ENCODE measurements around the gene FAIM2. TPM values are rescaled to one million over a fixed set of nuclear protein-coding genes. Genes with fewer than 3 reads are reported as not detected.

FAIM2 gene
- total RNA-seq (10 to 100 TPM in 1 of 7 donors, 1 to 10 TPM in 4, under 1 TPM in 2; under 0.01 to 19.3 (median 2.4) TPM), polyA plus RNA-seq (1 to 10 TPM; 1.0 to 7.1 TPM)
- long read RNA-seq, donor 1, full-length matches to known transcripts, result 2 of 2 reads
- long read RNA-seq, donor 1, partial matches to known transcripts, result 0 of 2 reads
- long read RNA-seq, donor 1, other reads (novel, unspliced or antisense), result 0 of 2 reads
- long read RNA-seq, donor 2, full-length matches to known transcripts, result 3 of 3 reads
- long read RNA-seq, donor 2, partial matches to known transcripts, result 0 of 3 reads
- long read RNA-seq, donor 2, other reads (novel, unspliced or antisense), result 0 of 3 reads
- long read RNA-seq, donor 3, full-length matches to known transcripts, result 3 of 5 reads
- long read RNA-seq, donor 3, partial matches to known transcripts, result 0 of 5 reads
- long read RNA-seq, donor 3, other reads (novel, unspliced or antisense), result 2 of 5 reads

DNA sequence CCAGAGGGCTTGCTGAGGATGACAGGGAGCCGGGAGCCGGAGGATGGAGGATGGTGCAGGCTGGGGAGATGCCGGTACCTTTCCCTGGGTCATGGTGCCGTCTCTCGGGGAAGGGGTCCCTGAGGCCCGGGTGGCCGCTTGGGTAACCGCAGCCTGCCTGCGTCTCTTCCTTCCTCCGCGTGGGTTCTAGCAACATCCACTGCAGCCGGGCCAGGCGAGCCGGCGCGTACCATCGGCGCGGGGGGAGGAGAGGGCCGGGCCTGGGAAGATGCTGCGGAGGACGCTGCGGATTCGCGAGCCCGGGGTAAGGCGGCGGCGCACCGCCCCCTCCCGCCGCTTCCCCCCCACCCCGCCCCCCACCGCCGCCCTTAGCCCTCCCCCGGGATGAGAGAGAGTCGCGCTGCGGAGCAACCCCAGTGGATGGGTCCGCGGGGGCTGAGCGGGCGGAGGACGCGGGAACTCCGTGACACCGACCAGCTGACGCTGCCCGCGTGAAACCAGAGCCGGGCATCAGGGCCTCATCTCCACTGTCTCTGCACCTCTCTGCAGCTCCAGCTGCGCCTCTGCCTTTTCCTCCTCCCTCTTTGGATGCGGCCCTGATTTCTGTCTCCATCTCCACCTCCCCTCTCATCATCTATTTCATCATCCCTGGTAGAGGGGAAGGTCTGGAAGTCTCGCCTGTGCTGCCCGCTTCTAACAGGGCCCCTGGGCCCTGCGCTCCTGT, at the start of gene FAIM2:
Gene FAIM2 (minus strand): TSS at position 201 of the 724 bp plus-strand sequence. CDS start 108 bp downstream, at position 93.
- TF ChIP-seq POLR2A (IDR thresholded peaks at IDR 0.05), result no peak
- no peak for TF ChIP-seq EP300 (IDR thresholded peaks at IDR 0.05)
- TF ChIP-seq, protein P1, sequence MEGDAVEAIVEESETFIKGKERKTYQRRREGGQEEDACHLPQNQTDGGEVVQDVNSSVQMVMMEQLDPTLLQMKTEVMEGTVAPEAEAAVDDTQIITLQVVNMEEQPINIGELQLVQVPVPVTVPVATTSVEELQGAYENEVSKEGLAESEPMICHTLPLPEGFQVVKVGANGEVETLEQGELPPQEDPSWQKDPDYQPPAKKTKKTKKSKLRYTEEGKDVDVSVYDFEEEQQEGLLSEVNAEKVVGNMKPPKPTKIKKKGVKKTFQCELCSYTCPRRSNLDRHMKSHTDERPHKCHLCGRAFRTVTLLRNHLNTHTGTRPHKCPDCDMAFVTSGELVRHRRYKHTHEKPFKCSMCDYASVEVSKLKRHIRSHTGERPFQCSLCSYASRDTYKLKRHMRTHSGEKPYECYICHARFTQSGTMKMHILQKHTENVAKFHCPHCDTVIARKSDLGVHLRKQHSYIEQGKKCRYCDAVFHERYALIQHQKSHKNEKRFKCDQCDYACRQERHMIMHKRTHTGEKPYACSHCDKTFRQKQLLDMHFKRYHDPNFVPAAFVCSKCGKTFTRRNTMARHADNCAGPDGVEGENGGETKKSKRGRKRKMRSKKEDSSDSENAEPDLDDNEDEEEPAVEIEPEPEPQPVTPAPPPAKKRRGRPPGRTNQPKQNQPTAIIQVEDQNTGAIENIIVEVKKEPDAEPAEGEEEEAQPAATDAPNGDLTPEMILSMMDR (IDR thresholded peaks at IDR 0.05), result peak in 1 of 3 donors; percentile 12
- H3K4me1 ChIP-seq (ENCODE audit: insufficient read depth), result peaks cover 1% of the 10 kb centered on the region
- H3K27me3 ChIP-seq, result no peaks in the 10 kb centered on the region
- 3 to 4% (median 3%) methylated on average over 26 to 54 of the region's 56 CpGs for WGBS, 3 donors
- intact Hi-C loops (cut with DNase I), result no loop called here
- H3K27ac ChIP-seq, result no peak within 1 kb of the TSS
- H3K9me3 ChIP-seq, result no peaks in the 10 kb centered on the region
- peak within 1 kb of the TSS; percentile 37 for H3K4me3 ChIP-seq
- no peaks in the 10 kb centered on the region for H3K36me3 ChIP-seq
- DNase-seq, result peak; percentile 61 to 75 (median 70)

DNA sequence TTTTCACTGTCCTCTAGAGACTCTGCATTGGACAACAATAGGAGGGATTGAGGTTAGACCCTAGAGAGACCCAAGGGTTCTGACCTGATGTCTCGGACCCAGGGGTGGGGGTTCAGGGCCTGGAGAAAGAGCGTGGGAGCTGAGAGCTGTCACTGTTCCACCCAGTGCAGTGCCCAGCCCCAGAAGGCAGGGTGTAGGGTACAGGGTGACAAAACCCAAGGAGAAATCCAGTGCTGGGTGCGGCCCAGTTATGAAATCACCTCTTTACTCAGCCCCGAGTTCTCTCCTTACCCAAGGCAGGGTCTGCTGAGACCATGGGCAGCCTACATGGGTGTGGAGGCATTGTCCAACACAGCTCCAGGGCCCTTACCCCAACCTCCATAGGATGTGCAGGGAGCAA, 49.5 kb upstream of the FAIM2 start:
- TF ChIP-seq EP300 (IDR thresholded peaks at IDR 0.05) (no peak), POLR2A (IDR thresholded peaks at IDR 0.05) (no peak)
- TF ChIP-seq, protein P1 (IDR thresholded peaks at IDR 0.05), result no peak
- WGBS, 3 donors, result 91 to 94% (median 94%) methylated on average over 4 of the region's 4 CpGs
- intact Hi-C loops (cut with DNase I), result no loop called here

DNA sequence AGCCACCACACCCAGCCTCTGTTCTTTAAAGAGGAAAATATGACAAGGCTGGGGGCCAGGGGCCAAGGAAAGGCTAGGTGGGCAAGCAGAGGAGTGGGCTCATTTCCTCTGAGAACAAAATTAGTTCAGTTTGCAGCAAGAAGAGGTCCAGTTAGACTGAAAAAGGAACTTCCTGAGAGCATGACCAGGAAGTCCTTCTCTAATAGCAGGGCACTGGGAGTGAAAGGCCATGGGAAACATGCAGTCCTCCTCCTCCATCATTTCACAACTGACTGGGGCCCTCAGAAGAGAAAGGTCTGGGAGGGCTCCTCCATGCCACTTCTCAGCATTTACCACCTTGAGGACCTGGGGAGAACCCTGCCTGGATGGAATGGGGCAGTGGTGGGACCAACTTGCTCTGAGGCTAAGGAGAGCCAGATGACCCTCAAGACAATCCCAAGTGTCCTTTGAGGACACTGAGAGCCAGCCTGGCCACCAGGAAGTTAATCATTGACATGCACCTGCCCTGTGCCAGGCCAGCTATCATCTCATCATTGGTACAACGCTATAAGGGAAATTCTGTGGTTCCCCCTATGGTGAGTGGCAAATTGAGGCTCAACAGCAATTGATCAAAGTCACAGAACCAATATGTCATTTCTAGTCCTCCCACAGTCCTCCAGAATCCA, 48.8 kb upstream of the FAIM2 start:
- Histone ChIP-seq H3K4me1 (ENCODE audit: insufficient read depth) (no peaks in the 10 kb centered on the region), H3K9me3 (no peaks in the 10 kb centered on the region), H3K27me3 (no peaks in the 10 kb centered on the region), H3K36me3 (no peaks in the 10 kb centered on the region), H3K4me3 (no peak overlapping the region), H3K27ac (no peak overlapping the region)
- WGBS, 3 donors, result 88 to 100% (median 95%) methylated on average over 1 of the region's 1 CpG
- intact Hi-C loops (cut with DNase I), result no loop called here
- TF ChIP-seq EP300 (IDR thresholded peaks at IDR 0.05) (no peak), POLR2A (IDR thresholded peaks at IDR 0.05) (no peak)
- TF ChIP-seq, protein P1 (IDR thresholded peaks at IDR 0.05), result no peak
- peak in 1 of 5 donors; percentile 12 for DNase-seq

More for the DNA sequence above, 49.5 kb upstream of the FAIM2 start:
- Histone ChIP-seq H3K9me3 (no peaks in the 10 kb centered on the region), H3K4me1 (ENCODE audit: insufficient read depth) (no peaks in the 10 kb centered on the region), H3K36me3 (no peaks in the 10 kb centered on the region), H3K27ac (no peak overlapping the region), H3K4me3 (no peak overlapping the region), H3K27me3 (no peaks in the 10 kb centered on the region)
- DNase-seq, result peak in 1 of 5 donors; percentile 13
